HTERT RPE-1 (cell line): ENCODE data around the gene ABCC11.

Experiments
- in situ Hi-C: fragments of 300-500 bp; cut with MboI; formaldehyde crosslinking; loops from 4 replicates; pipeline ENCODE4 v1.14.3; 2020; ENCODE audit warnings: low sequenced_read_pairs

The ABCC11 gene

GRCh38 chr16:48164907-48165715, 82.2 kb downstream of the ABCC11 start:
- in situ Hi-C loops, result no loop called here

GRCh38 chr16:48162839-48163410, 84.4 kb downstream of the ABCC11 start:
- in situ Hi-C loops, result no loop called here

- in situ Hi-C loops, result no loop called here
These were observed 85.4 kb downstream of the ABCC11 start for GRCh38 chr16:48161906-48162305.

- in situ Hi-C loops, result no loop called here
These were observed 86.8 kb downstream of the ABCC11 start for GRCh38 chr16:48160575-48160974.

- in situ Hi-C loops, result no loop called here
These were observed 89.0 kb downstream of the ABCC11 start for GRCh38 chr16:48158296-48158695.

- in situ Hi-C loops, result no loop called here
These were observed 89.5 kb downstream of the ABCC11 start for GRCh38 chr16:48157794-48158193.

- in situ Hi-C loops, result no loop called here
These were observed 90.0 kb downstream of the ABCC11 start for GRCh38 chr16:48157302-48157701.

GRCh38 chr16:48156790-48157209, 90.5 kb downstream of the ABCC11 start:
- in situ Hi-C loops, result no loop called here

- in situ Hi-C loops, result no loop called here
These were observed 91.2 kb downstream of the ABCC11 start, which contains the start of gene ABCC12 for GRCh38 chr16:48155926-48156789. ABCC12 (minus strand) TSS chr16:48155993; CDS start chr16:48146424, 9,569 bp downstream.

- in situ Hi-C loops, result no loop called here
These were observed 93.6 kb downstream of the ABCC11 start for GRCh38 chr16:48153774-48154173.

- in situ Hi-C loops, result no loop called here
These were observed 95.1 kb downstream of the ABCC11 start for GRCh38 chr16:48152226-48152625.

- in situ Hi-C loops, result no loop called here
These were observed 96.6 kb downstream of the ABCC11 start for GRCh38 chr16:48150707-48151106.

- in situ Hi-C loops, result no loop called here
These were observed 100.6 kb downstream of the ABCC11 start for GRCh38 chr16:48146710-48147109.

GRCh38 chr16:48146131-48146530, 101.2 kb downstream of the ABCC11 start:
- in situ Hi-C loops, result no loop called here

- in situ Hi-C loops, result no loop called here
These were observed 103.4 kb downstream of the ABCC11 start for GRCh38 chr16:48143812-48144368.

GRCh38 chr16:48140821-48141220, 106.5 kb downstream of the ABCC11 start:
- in situ Hi-C loops, result no loop called here

- in situ Hi-C loops, result no loop called here
These were observed 107.8 kb downstream of the ABCC11 start for GRCh38 chr16:48139517-48139916.

- in situ Hi-C loops, result no loop called here
These were observed 108.8 kb downstream of the ABCC11 start for GRCh38 chr16:48138543-48138942.

- in situ Hi-C loops, result no loop called here
These were observed 109.5 kb downstream of the ABCC11 start for GRCh38 chr16:48137822-48138221.

GRCh38 chr16:48136547-48137360, 110.6 kb downstream of the ABCC11 start:
- in situ Hi-C loops, result no loop called here
